ENCODE measurements around the gene HAP1.
A peak's percentile ranks its signal among the peaks of the same experiment; 100 is the strongest.

HAP1 gene

DNA sequence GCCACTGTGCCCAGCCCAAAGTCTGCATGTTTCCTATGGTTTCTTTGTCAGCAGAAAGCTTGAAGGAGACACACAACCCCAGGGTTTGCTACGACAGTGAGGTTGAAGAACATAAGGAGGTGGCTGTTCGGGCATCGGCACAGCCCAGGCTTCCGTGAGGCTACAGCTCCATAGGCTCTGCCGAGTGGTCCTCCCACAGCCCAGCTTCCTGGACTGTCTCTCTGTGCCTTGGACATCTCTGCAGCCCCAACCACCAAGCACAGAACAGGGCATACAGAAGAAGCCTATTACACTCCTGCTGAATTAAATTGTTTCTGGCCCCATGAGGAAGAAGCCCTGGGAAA lies 3.2 kb upstream of the HAP1 start:
- no peak for TF ChIP-seq Cebpa-rat (IDR thresholded peaks at IDR 0.05)
- Histone ChIP-seq H3K27ac (no peak overlapping the region), H3K36me3 (no peaks in the 10 kb centered on the region), H3K9me3 (replicated peaks in 1 of 11) (no peaks in the 10 kb centered on the region), H3K4me3 (no peak overlapping the region), H3K4me1 (peaks cover 9 to 64% (median 50%) of the 10 kb centered on the region in 10 experiments), H3K4me2 (peak overlapping the region in 7 of 11 experiments; percentile 32 to 65 (median 40); a peak in 14 of 22 replicates), H3K9ac (no peak overlapping the region; a peak in 1 of 22 replicates), H3K27me3 (peaks cover 50 to 52% (median 51%) of the 10 kb centered on the region in 11 experiments), H4K20me1 (peaks cover 0 to 13% (median 0%) of the 10 kb centered on the region in 11 experiments; a peak in 6 of 22 replicates)

DNA sequence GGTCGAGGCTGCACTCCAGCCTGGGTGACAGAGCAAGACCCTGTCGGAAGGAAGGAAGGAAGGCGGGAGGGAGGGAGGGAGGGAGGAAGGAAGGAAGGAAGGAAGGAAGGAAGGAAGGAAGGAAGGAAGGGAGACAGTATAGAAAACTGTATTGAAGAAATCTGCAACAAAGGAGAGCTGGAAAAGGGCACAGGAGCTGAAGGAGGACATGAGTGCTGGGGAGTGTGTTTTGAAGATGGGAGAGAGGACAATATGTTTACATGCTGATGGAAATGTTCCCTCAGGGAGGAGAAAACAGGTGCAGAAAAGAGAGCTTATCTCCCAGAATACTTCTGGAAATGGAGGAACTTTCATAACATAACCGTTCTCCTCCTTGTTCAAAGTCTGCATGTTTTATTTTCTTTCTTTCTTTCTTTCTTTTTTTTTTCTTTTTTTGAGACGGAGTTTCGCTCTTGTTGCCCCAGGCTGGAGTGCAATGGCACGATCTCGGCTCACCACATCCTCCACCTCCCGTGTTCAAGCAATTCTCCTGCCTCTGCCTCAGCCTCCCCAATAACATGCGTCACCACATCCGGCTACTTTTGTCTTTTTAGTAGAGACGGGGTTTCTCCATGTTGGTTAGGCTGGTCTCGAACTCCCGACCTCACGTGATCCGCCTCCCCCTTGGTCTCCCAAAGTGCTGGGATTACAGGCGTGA lies 2.7 kb upstream of the HAP1 start:
- H3K9ac ChIP-seq: no peak overlapping the region
- peak overlapping the region in 8 of 11 experiments; percentile 30 to 65 (median 40); a peak in 14 of 22 replicates for H3K4me2 ChIP-seq
- H3K4me3 ChIP-seq: no peak overlapping the region
- no peak overlapping the region for H3K27ac ChIP-seq
- peaks cover 9 to 65% (median 50%) of the 10 kb centered on the region in 10 experiments for H3K4me1 ChIP-seq
- TF ChIP-seq Cebpa-rat (IDR thresholded peaks at IDR 0.05): no peak
- H3K9me3 ChIP-seq (replicated peaks in 1 of 11): no peaks in the 10 kb centered on the region
- peaks cover 55 to 57% (median 57%) of the 10 kb centered on the region in 11 experiments for H3K27me3 ChIP-seq
- no peaks in the 10 kb centered on the region for H3K36me3 ChIP-seq
- H4K20me1 ChIP-seq: peaks cover 0 to 13% (median 0%) of the 10 kb centered on the region in 11 experiments; a peak in 6 of 22 replicates

DNA sequence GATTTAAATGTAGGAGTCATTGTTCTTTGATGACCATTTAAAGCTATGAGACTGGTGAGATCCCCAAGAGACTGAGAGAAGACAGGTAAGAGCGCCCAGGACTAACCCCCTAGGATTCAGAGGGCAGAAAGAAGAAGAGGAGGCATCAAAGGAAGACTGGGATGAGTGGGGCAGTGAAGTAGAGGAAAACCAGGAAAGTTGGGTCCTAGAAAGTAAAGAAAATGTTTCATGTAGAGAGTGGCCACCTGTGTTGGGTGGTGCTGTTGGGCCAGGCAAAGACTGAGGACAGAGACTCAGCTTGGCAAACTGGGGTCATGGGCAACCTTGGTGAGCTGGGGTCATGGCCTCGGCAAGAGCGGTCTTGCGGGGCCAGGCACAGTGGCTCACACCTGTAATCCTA lies 1.3 kb upstream of the HAP1 start:
- no peak for TF ChIP-seq Cebpa-rat (IDR thresholded peaks at IDR 0.05)
- H3K9me3 ChIP-seq (replicated peaks in 1 of 11): no peaks in the 10 kb centered on the region
- H4K20me1 ChIP-seq: peaks cover 0 to 13% (median 5%) of the 10 kb centered on the region in 11 experiments; a peak in 7 of 22 replicates
- no peaks in the 10 kb centered on the region for H3K36me3 ChIP-seq
- peaks cover 61 to 71% (median 70%) of the 10 kb centered on the region in 11 experiments for H3K27me3 ChIP-seq
- H3K4me1 ChIP-seq: peaks cover 13 to 73% (median 59%) of the 10 kb centered on the region in 10 experiments
- no peak overlapping the region for H3K27ac ChIP-seq
- H3K9ac ChIP-seq: no peak overlapping the region
- no peak overlapping the region; a peak in 1 of 22 replicates for H3K4me2 ChIP-seq
- no peak overlapping the region for H3K4me3 ChIP-seq

DNA sequence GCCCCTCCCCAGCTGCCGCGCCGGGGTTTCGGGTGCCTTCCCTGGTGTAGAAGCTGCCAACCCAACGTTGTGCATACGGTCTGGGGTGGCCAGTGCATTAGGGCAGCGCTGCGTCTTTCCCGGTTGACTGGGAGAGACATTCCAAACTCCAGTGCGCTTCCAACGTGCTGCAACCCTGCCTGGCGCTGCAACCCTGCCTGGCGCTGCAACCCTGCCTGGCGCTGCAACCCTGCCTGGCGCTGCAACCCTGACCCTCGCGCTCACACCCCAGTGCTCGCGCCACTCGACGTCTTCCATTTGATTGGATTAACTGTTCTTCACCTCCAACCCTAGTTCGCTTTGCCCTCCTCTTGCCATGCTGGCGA lies 488 bp upstream of the HAP1 start:
- Histone ChIP-seq H3K4me1 (peaks cover 20 to 73% (median 59%) of the 10 kb centered on the region in 10 experiments), H3K27me3 (peaks cover 61 to 75% (median 72%) of the 10 kb centered on the region in 11 experiments), H4K20me1 (peaks cover 0 to 13% (median 5%) of the 10 kb centered on the region in 11 experiments; a peak in 7 of 22 replicates), H3K4me2 (peak overlapping the region; percentile 66 to 98 (median 87)), H3K9me3 (replicated peaks in 1 of 11) (no peaks in the 10 kb centered on the region), H3K9ac (peak overlapping the region in 8 of 11 experiments; percentile 38 to 64 (median 60); a peak in 16 of 22 replicates), H3K4me3 (peak overlapping the region; percentile 40 to 66 (median 54)), H3K27ac (no peak overlapping the region), H3K36me3 (no peaks in the 10 kb centered on the region)
- no peak for TF ChIP-seq Cebpa-rat (IDR thresholded peaks at IDR 0.05)

DNA sequence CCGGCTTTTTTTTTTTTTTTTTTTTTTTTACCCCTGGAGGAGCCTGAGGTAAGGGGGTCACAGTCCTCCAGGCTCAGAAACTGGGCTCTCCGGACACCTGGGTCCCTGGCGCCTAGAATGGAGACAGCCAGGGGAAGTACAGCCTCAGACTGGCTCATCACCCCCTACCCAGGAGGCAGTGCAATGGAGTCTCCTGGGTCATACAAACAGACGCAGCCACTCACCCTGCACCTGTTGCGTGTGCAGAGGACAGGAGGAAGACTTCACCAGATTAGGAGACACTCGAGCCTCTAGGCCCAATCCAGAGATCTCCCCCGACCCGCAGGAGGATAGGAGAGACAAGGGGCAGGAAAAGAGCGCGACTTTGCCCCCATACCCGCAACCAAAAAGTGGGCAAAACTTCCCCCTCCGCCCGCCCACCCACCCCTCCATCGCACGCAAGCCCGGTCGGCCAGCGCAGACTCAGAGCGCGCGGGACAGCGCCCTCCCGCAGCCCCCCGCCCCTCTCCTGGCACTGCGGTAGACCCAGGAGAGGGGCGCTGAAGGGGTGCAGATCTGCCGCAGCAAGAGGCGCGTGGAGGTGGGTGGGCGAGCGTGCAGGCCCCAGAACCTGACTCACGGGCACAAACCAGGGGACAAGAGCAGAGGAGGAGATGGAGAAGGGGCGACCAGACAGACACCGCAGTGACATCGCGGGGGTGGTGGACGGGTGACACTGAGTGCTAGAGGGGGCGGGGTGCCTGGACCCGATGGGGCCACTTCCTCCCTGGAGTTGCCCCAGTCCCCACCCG lies 900 bp downstream of the HAP1 start:
- no peaks in the 10 kb centered on the region for H3K9me3 ChIP-seq (replicated peaks in 1 of 11)
- peak overlapping the region; percentile 66 to 98 (median 87); a peak in 18 of 22 replicates for H3K4me2 ChIP-seq
- H3K27ac ChIP-seq: no peak overlapping the region
- peaks cover 61 to 75% (median 72%) of the 10 kb centered on the region in 11 experiments for H3K27me3 ChIP-seq
- peak overlapping the region in 5 of 10 experiments; percentile 52 to 66 (median 58); a peak in 5 of 20 replicates for H3K4me3 ChIP-seq
- H3K9ac ChIP-seq: no peak overlapping the region
- peaks cover 0 to 13% (median 5%) of the 10 kb centered on the region in 11 experiments; a peak in 7 of 22 replicates for H4K20me1 ChIP-seq
- peaks cover 20 to 70% (median 54%) of the 10 kb centered on the region in 10 experiments for H3K4me1 ChIP-seq
- no peaks in the 10 kb centered on the region for H3K36me3 ChIP-seq
- no peak for TF ChIP-seq Cebpa-rat (IDR thresholded peaks at IDR 0.05)

DNA sequence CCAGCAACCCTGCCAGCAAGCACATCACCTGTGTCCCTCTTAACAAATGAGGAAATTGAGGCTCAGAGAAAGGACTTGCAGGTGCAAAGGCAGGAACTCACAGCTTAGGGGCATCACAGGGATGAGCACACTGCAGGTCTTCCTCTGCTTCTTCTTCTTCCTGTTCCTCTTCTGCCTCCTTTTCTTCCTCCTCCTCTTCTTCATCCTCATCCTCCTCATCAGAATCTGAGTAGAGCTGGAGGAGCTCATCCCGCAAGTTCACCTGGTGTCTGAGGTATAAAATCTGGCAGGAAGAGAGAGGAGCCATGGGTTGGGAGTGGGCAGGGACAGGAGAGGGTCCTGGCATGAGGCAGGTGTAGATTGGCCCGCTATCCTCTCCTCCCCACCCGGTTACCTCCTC lies 2.6 kb downstream of the HAP1 start:
- peaks cover 52 to 66% (median 62%) of the 10 kb centered on the region in 11 experiments for H3K27me3 ChIP-seq
- H3K36me3 ChIP-seq: no peaks in the 10 kb centered on the region

DNA sequence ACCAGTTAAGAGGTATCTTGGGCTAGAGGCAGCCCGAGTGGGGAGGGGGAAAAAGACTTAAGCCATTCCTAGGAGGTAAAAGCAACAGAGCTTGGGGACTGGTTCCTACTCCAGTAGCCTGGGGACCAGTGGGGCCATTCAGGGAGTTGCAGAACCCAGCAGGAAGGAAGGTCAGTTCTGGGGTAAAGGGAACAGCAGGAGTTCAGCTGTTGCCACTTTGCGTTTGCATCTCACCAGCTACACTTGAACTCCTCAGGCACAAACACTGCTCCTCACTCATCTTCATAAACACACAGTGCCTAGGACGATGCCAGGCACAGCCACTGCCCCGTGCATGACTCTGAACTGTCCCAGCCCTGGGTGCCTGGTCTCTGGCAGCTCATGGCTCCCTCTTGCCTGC lies 4.0 kb downstream of the HAP1 start:
- Histone ChIP-seq H3K9ac (no peak overlapping the region), H4K20me1 (peaks cover 0 to 13% (median 5%) of the 10 kb centered on the region in 11 experiments; a peak in 6 of 22 replicates), H3K4me2 (peak overlapping the region in 10 of 11 experiments; percentile 19 to 54 (median 48); a peak in 18 of 22 replicates), H3K27ac (no peak overlapping the region), H3K9me3 (replicated peaks in 1 of 11) (no peaks in the 10 kb centered on the region), H3K4me3 (no peak overlapping the region), H3K36me3 (no peaks in the 10 kb centered on the region), H3K27me3 (peaks cover 39 to 52% (median 48%) of the 10 kb centered on the region in 11 experiments), H3K4me1 (peaks cover 37 to 68% (median 60%) of the 10 kb centered on the region in 10 experiments)
- no peak for TF ChIP-seq Cebpa-rat (IDR thresholded peaks at IDR 0.05)

More for the DNA sequence above, 2.6 kb downstream of the HAP1 start:
- H4K20me1 ChIP-seq: peaks cover 0 to 13% (median 5%) of the 10 kb centered on the region in 11 experiments; a peak in 7 of 22 replicates
- no peak overlapping the region for H3K27ac ChIP-seq
- no peak overlapping the region for H3K9ac ChIP-seq
- H3K4me2 ChIP-seq: peak overlapping the region in 8 of 11 experiments; percentile 0 to 45 (median 13); a peak in 3 of 22 replicates
- no peaks in the 10 kb centered on the region for H3K9me3 ChIP-seq (replicated peaks in 1 of 11)
- H3K4me1 ChIP-seq: peaks cover 36 to 71% (median 56%) of the 10 kb centered on the region in 10 experiments
- TF ChIP-seq Cebpa-rat (IDR thresholded peaks at IDR 0.05): no peak
- H3K4me3 ChIP-seq: no peak overlapping the region

DNA sequence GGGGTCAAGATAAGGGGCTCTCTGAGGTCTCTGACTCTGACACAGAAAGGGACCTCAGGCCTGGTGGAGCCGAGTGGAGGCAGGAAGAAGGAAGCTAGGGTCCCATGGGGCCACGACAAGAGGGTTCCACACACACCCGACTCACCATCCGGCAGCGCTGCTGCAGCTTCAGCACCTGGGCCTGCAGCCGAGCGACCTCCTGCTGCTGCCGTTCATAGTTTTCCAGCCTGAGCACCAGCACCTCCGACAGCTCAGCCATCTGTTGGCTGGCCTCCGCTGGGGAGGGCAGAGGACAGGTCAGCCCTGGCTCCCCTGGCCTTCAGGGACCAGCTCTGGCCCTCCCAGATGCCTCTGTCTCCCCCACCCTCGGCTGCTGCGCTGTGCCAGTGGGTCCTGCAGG lies 6.4 kb downstream of the HAP1 start:
- no peaks in the 10 kb centered on the region for H3K9me3 ChIP-seq (replicated peaks in 1 of 11)
- H3K9ac ChIP-seq: peak overlapping the region in 10 of 11 experiments; percentile 31 to 83 (median 75); a peak in 18 of 22 replicates
- peaks cover 0 to 6% (median 0%) of the 10 kb centered on the region in 11 experiments; a peak in 1 of 22 replicates for H4K20me1 ChIP-seq
- H3K27ac ChIP-seq: peak overlapping the region in 10 of 11 experiments; percentile 27 to 91 (median 80); a peak in 19 of 22 replicates
- H3K4me3 ChIP-seq: peak overlapping the region in 7 of 10 experiments; percentile 36 to 59 (median 53); a peak in 14 of 20 replicates
- no peak for TF ChIP-seq Cebpa-rat (IDR thresholded peaks at IDR 0.05)
- peaks cover 24 to 59% (median 46%) of the 10 kb centered on the region in 10 experiments for H3K4me1 ChIP-seq
- peaks cover 0 to 7% (median 0%) of the 10 kb centered on the region in 11 experiments; a peak in 1 of 22 replicates for H3K36me3 ChIP-seq
- peaks cover 15 to 28% (median 24%) of the 10 kb centered on the region in 11 experiments for H3K27me3 ChIP-seq
- peak overlapping the region; percentile 62 to 99 (median 90) for H3K4me2 ChIP-seq
